HFFc6 (cell line): Measurements from ENCODE around the gene YWHAE. TPM values are rescaled to one million over a fixed set of nuclear protein-coding genes. Genes with fewer than 3 reads are reported as not detected.

Source experiments
- DNase-seq: peaks from one replicate; pipeline ENCODE4 v3.0.0-alpha.2; 2018
- H3K27ac Mint-ChIP-seq: 2 replicates; pipeline ENCODE4 v1.8.0; 2020; ENCODE audit warnings: mild to moderate bottlenecking, mixed read lengths
- H3K27me3 Mint-ChIP-seq: 2 replicates; pipeline ENCODE4 v1.8.0; 2021; ENCODE audit warnings: mild to moderate bottlenecking, moderate library complexity, mixed read lengths; ENCODE audit not compliant: insufficient read depth
- H3K36me3 Mint-ChIP-seq: 2 replicates; pipeline ENCODE4 v1.8.0; 2021; ENCODE audit warnings: low read depth, mixed read lengths
- H3K4me1 Mint-ChIP-seq: 2 replicates; pipeline ENCODE4 v1.8.0; 2020; ENCODE audit warnings: low read depth, mixed read lengths
- H3K4me3 Mint-ChIP-seq: 2 replicates; pipeline ENCODE4 v1.8.0; 2020; ENCODE audit warnings: mild to moderate bottlenecking, moderate library complexity, mixed read lengths
- H3K9me3 Mint-ChIP-seq: 2 replicates; pipeline ENCODE4 v1.8.0; 2020; ENCODE audit warnings: mild to moderate bottlenecking, mixed read lengths
- CTCF ChIP-seq: fragments of 200-600 bp; sonication (generic); IDR thresholded peaks from 2 replicates; pipeline ENCODE4 v1.5.0; 2021; ENCODE audit warnings: antibody characterized with exemption, mild to moderate bottlenecking
- total RNA-seq, 6 experiments: library from RNA; stranded (reverse); fragmentation: NEBNext Ultra II Directional; extraction: Animal tissue kit (Norgen Biotek cat#: 25700); gene quantifications; 2 replicates in 1 of 6; 3 replicates in 5 of 6; pipeline ENCODE4 v1.2.3, GENCODE V29; 2021

YWHAE gene
- total RNA-seq, 6 experiments from 2014 or later, result 713 to 967 (median 844) TPM

GRCh38 chr17:1301546-1301945 lies 98.5 kb downstream of the YWHAE start:
- Mint-ChIP-seq H3K9me3 (no peaks in the 10 kb centered on the region), H3K36me3 (no peaks in the 10 kb centered on the region), H3K4me3 (no peak overlapping the region), H3K27me3 (peaks cover 54% of the 10 kb centered on the region), H3K27ac (no peak overlapping the region), H3K4me1 (no peaks in the 10 kb centered on the region)
- TF ChIP-seq CTCF, result no peak
- no peak for DNase-seq

DNA sequence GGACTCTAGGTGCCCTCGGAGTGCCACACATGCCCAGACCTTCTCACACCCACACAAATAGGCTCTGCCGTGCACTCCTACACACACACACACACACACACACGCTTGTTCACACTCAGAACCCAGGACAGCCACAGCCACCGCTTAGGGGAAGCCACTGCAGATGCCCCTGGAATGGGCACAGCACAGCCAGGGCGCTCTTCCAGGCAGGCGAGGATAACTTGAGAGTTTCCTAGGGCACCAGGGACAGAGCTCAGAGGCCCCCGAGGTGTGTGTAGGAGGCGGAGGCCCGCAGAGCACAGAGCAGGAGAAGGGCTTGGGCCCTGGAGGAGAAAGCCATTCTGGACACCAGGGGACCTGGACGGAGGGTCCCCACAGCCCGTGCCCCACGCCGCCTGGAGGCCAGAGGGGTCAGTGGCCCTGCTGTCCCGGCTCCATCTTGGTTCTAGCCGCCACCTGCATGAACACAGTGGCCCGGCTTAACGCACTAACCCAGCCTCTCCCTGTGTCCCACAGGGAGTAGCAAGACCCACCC lies 99.6 kb downstream of the YWHAE start:
- Mint-ChIP-seq H3K9me3 (no peaks in the 10 kb centered on the region), H3K27ac (no peak overlapping the region), H3K4me1 (no peaks in the 10 kb centered on the region), H3K27me3 (peaks cover 48% of the 10 kb centered on the region), H3K36me3 (no peaks in the 10 kb centered on the region), H3K4me3 (no peak overlapping the region)
- TF ChIP-seq CTCF, result no peak
- no peak for DNase-seq

DNA sequence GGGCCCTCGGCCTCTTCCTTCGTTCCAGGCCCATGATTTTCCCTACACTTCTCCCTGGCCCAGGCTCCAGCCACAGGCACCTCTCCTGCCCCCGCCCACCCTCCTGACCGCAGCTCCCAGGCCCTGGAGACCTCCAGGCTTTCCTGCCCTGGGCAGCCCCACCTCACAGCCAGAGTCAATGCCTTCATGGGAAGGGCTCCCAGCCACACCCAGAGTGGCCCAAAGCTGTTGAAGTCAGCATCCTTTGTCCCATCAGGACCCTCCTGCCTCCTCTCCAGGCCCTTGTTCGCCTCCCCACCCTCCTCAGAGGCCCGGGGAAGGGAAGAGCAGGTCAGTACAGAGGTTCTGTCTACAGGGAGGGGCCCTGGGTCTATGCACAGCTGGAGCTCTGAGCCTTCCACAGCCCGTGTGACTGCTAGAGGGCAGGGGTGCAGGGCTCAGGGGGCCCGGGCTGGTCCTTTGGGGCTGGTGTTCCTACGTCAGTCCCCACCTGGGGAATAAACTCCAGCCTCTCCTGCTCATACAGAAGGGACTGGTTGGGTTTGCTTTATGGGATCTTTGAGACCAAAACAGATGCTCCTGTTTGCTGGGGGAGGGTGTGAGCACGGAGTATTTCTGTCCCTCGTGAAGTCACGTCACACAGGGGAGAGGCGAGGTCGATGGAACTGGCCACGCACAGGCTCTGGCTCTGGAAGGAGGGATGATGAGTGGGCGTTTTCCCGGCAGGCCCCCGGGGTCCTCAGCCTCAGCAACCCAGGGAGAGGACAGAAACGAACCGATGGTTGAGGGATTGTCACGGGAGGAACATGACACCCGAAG lies 100.3 kb downstream of the YWHAE start:
- H3K36me3 Mint-ChIP-seq, result no peaks in the 10 kb centered on the region
- no peak overlapping the region for H3K27ac Mint-ChIP-seq
- DNase-seq, result no peak
- no peaks in the 10 kb centered on the region for H3K4me1 Mint-ChIP-seq
- H3K4me3 Mint-ChIP-seq, result no peak overlapping the region
- peaks cover 47% of the 10 kb centered on the region for H3K27me3 Mint-ChIP-seq
- H3K9me3 Mint-ChIP-seq, result no peaks in the 10 kb centered on the region
- TF ChIP-seq CTCF, result no peak

GRCh38 chr17:1298606-1299005 lies 101.4 kb downstream of the YWHAE start:
- Mint-ChIP-seq H3K4me1 (no peaks in the 10 kb centered on the region), H3K36me3 (peaks cover under 1% of the 10 kb centered on the region; the same call in 1 of the 2 replicates), H3K27me3 (peaks cover 46% of the 10 kb centered on the region), H3K27ac (no peak overlapping the region), H3K9me3 (peaks cover 2% of the 10 kb centered on the region; the same call in 1 of the 2 replicates), H3K4me3 (no peak overlapping the region)
- TF ChIP-seq CTCF, result no peak
- no peak for DNase-seq

Other genes with a start within 250 kb of the YWHAE start
- 10 to 100 TPM; 49.3 to 58.4 (median 54.4) TPM for gene ABR, start 220.2 kb downstream of the YWHAE start, total RNA-seq
- not detected for gene BHLHA9, start 129.8 kb downstream of the YWHAE start, total RNA-seq
- not detected for gene TRARG1, start 120.6 kb downstream of the YWHAE start, total RNA-seq
- 10 to 100 TPM; 71.1 to 83.1 (median 77.5) TPM for gene CRK, start 56.0 kb upstream of the YWHAE start, total RNA-seq
- gene MYO1C, start 92.5 kb upstream of the YWHAE start, total RNA-seq, result 100 to 1,000 TPM; 310 to 400 (median 328) TPM
- 10 to 100 TPM; 18.2 to 23.5 (median 20.3) TPM for gene INPP5K, start 116.4 kb upstream of the YWHAE start, total RNA-seq
- 10 to 100 TPM; 59.5 to 75.9 (median 67.7) TPM for gene PITPNA, start 162.6 kb upstream of the YWHAE start, total RNA-seq
- gene SLC43A2, start 228.6 kb upstream of the YWHAE start, total RNA-seq, result 10 to 100 TPM in 1 of 6 experiments, 1 to 10 TPM in 5; 6.4 to 11.2 (median 6.9) TPM
- gene SCARF1, start 245.5 kb upstream of the YWHAE start, total RNA-seq, result under 1 TPM; 0.09 to 0.38 (median 0.21) TPM
- gene RILP, start 249.6 kb upstream of the YWHAE start, total RNA-seq, result 1 to 10 TPM; 4.6 to 6.5 (median 5.0) TPM